Prostate gland (tissue), 2 donors: ENCODE data around the gene SNX12.

Experiments used
- CTCF ChIP-seq, 4 experiments: fragments of 200-600 bp in 2 of 4; fragments of 450-650 bp in 2 of 4; sonication (generic) in 2 of 4; IDR thresholded peaks; 1 replicate in 3 of 4; 2 replicates in 1 of 4; pipeline ENCODE4 v1.5.1; 2016 to 2019; ENCODE audit warnings: antibody characterized with exemption in 4 of 4, mild to moderate bottlenecking in 2 of 4, moderate library complexity in 2 of 4
- POLR2AphosphoS5 ChIP-seq: sonication (generic); formaldehyde crosslinking; IDR thresholded peaks from one replicate; pipeline ENCODE4 v1.6.1; 2017; ENCODE audit warnings: antibody characterized with exemption

GRCh38 chrX:71117358-71117757 lies 49.2 kb upstream of the SNX12 start:
- TF ChIP-seq POLR2AphosphoS5 (no peak), CTCF (IDR thresholded peaks at IDR 0.05) (no peak)
